IMR-90 (cell line): ENCODE measurements around the gene GALC. TPM values are rescaled to one million over a fixed set of nuclear protein-coding genes. Genes with fewer than 3 reads are reported as not detected.

Experiments used
- ATAC-seq: fragments of 200-7000 bp; cut with Tn5 transposase; 2 replicates; pipeline ENCODE4 v1.9.1; 2020; ENCODE audit warnings: low read depth, mild to moderate bottlenecking, moderate library complexity
- BruUV-seq: library from RNA; stranded (reverse); fragments of 400-500 nt; replicated peaks from 2 replicates; lab custom pipeline; 2021; lab: Mats Ljungman, UMichigan
- CTCF ChIA-PET: fragments of 300-600 bp; formaldehyde crosslinking; extraction: SDS; loops from one replicate; lab custom pipeline; 2021; ENCODE audit warnings: antibody characterized with exemption; lab: Yijun Ruan, JAX
- POLR2A ChIA-PET: fragments of 300-600 bp; sonication (Branson Sonifier 250); formaldehyde crosslinking; loops from one replicate; lab custom pipeline; 2022; ENCODE audit warnings: antibody characterized with exemption; ENCODE audit not compliant: unreplicated experiment; lab: Charles Lee
- DNase-seq: peaks from one replicate; pipeline ENCODE4 v3.0.0; 2013
- H2AFZ ChIP-seq: replicated peaks from 2 replicates; pipeline ENCODE3; 2013; ENCODE audit warnings: low read length, mild to moderate bottlenecking; ENCODE audit not compliant: poor library complexity
- H2AK5ac ChIP-seq: 2 replicates; pipeline ENCODE4 v1.6.1; 2013; ENCODE audit warnings: low read depth, low read length, inconsistent platforms
- H2AK9ac ChIP-seq: replicated peaks from 2 replicates; pipeline ENCODE3; 2013; ENCODE audit warnings: mild to moderate bottlenecking, low read depth, low read length, moderate library complexity; ENCODE audit not compliant: poor library complexity
- H2BK120ac ChIP-seq: 2 replicates; pipeline ENCODE4 v1.6.1; 2013; ENCODE audit warnings: low read depth, low read length, inconsistent platforms
- H2BK15ac ChIP-seq: 3 replicates; pipeline ENCODE4 v1.6.1; 2013; ENCODE audit warnings: low read depth, low read length, inconsistent platforms
- H2BK20ac ChIP-seq: 2 replicates; pipeline ENCODE4 v1.6.1; 2013; ENCODE audit warnings: low read depth, mild to moderate bottlenecking, inconsistent platforms, low read length, moderate library complexity
- H2BK5ac ChIP-seq: 2 replicates; pipeline ENCODE4 v1.6.1; 2013; ENCODE audit warnings: mild to moderate bottlenecking, low read depth, low read length, inconsistent platforms; ENCODE audit not compliant: poor library complexity, severe bottlenecking
- H3K14ac ChIP-seq: replicated peaks from 2 replicates; pipeline ENCODE4 v1.6.1; 2013; ENCODE audit warnings: low read depth, low read length, inconsistent platforms
- H3K18ac ChIP-seq: 2 replicates; pipeline ENCODE4 v1.6.1; 2013; ENCODE audit warnings: low read depth, low read length, control low read depth
- H3K23ac ChIP-seq: 2 replicates; pipeline ENCODE4 v1.6.1; 2013; ENCODE audit warnings: low read depth, low read length, inconsistent platforms
- H3K27ac ChIP-seq: 2 replicates; pipeline ENCODE4 v1.5.1; 2013; ENCODE audit warnings: mild to moderate bottlenecking, control low read depth, low read length; ENCODE audit not compliant: insufficient read depth
- H3K27me3 ChIP-seq: 2 replicates; pipeline ENCODE4 v1.6.1; 2013; ENCODE audit warnings: low read length; ENCODE audit not compliant: control insufficient read depth, insufficient read depth
- H3K36me3 ChIP-seq: 2 replicates; pipeline ENCODE4 v1.6.1; 2013; ENCODE audit warnings: low read length, mixed read lengths; ENCODE audit not compliant: control insufficient read depth, insufficient read depth
- H3K4ac ChIP-seq: 2 replicates; pipeline ENCODE4 v1.6.1; 2013; ENCODE audit warnings: low read depth, low read length, inconsistent platforms
- H3K4me1 ChIP-seq: 2 replicates; pipeline ENCODE4 v1.6.1; 2013; ENCODE audit warnings: low read length, mixed read lengths; ENCODE audit not compliant: control insufficient read depth, insufficient read depth
- H3K4me2 ChIP-seq: 2 replicates; pipeline ENCODE4 v1.6.1; 2013; ENCODE audit warnings: low read depth, mild to moderate bottlenecking, control low read depth, low read length, moderate library complexity
- H3K4me3 ChIP-seq: 2 replicates; pipeline ENCODE4 v1.5.1; 2013; ENCODE audit warnings: low read depth, mild to moderate bottlenecking, control low read depth, low read length, moderate library complexity; ENCODE audit not compliant: insufficient read depth
- H3K56ac ChIP-seq: 2 replicates; pipeline ENCODE4 v1.6.1; 2013; ENCODE audit warnings: low read length, inconsistent platforms; ENCODE audit not compliant: insufficient read depth; ENCODE audit errors: extremely low read depth
- H3K79me1 ChIP-seq, 2 experiments: 2 replicates each; pipeline ENCODE4 v1.6.1; 2013; ENCODE audit warnings: low read length in 2 of 2, inconsistent platforms in 1 of 2, low read depth in 1 of 2
- H3K9ac ChIP-seq: 2 replicates; pipeline ENCODE4 v1.6.1; 2013; ENCODE audit warnings: low read depth, low read length, control low read depth
- H3K9me1 ChIP-seq: 2 replicates; pipeline ENCODE4 v1.6.1; 2013; ENCODE audit warnings: low read length, inconsistent platforms; ENCODE audit not compliant: insufficient read depth
- H3K9me3 ChIP-seq: 2 replicates; pipeline ENCODE4 v1.6.1; 2013; ENCODE audit warnings: low read length; ENCODE audit not compliant: control insufficient read depth, insufficient read depth
- H4K20me1 ChIP-seq: 2 replicates; pipeline ENCODE4 v1.6.1; 2013; ENCODE audit warnings: low read length, inconsistent platforms; ENCODE audit not compliant: insufficient read depth
- H4K5ac ChIP-seq: 2 replicates; pipeline ENCODE4 v1.6.1; 2013; ENCODE audit warnings: mild to moderate bottlenecking, low read depth, low read length, control low read depth
- H4K8ac ChIP-seq, 2 experiments: 2 replicates each; pipeline ENCODE4 v1.6.1; 2013; ENCODE audit warnings: low read depth in 2 of 2, low read length in 2 of 2, control low read depth in 1 of 2, inconsistent platforms in 1 of 2
- H4K91ac ChIP-seq: 2 replicates; pipeline ENCODE4 v1.6.1; 2013; ENCODE audit warnings: low read depth, low read length, inconsistent platforms; ENCODE audit not compliant: insufficient read depth
- BHLHE40 ChIP-seq: fragments of 150-350 bp; IDR thresholded peaks from 2 replicates; pipeline ENCODE4 v1.6.1; 2016; ENCODE audit warnings: mild to moderate bottlenecking, low read depth, low read length
- ELK1 ChIP-seq: fragments of 150-350 bp; IDR thresholded peaks from 2 replicates; pipeline ENCODE4 v1.6.1; 2016; ENCODE audit warnings: low read depth, mild to moderate bottlenecking, low read length, moderate library complexity, borderline replicate concordance
- POLR2A ChIP-seq: IDR thresholded peaks from 2 replicates; pipeline ENCODE4 v1.6.1; 2012; ENCODE audit warnings: mild to moderate bottlenecking, low read depth, low read length
- RAD21 ChIP-seq: IDR thresholded peaks from 2 replicates; pipeline ENCODE4 v1.6.1; 2012; ENCODE audit warnings: low read length, improper control_type of control experiment
- WGBS, 2 experiments: methylation state at CpG; one replicate each; pipeline versions ENCODE4 v1.1.5 to v1.1.7; 2013; ENCODE audit warnings: missing lambda C conversion rate in 2 of 2; ENCODE audit not compliant: insufficient read length in 1 of 2; ENCODE audit errors: extremely low coverage in 2 of 2; 5-methylcytosine and 5-hydroxymethylcytosine counted together
- dilution Hi-C: fragments of 300-500 bp; cut with HindIII; formaldehyde crosslinking; loops from one replicate; pipeline ENCODE4 v1.14.3; 2018; ENCODE audit warnings: low sequenced_read_pairs; ENCODE audit not compliant: unreplicated experiment
- in situ Hi-C: fragments of 300-500 bp; cut with MboI; formaldehyde crosslinking; loops from 3 replicates; pipeline ENCODE4 v1.14.3; 2019; ENCODE audit warnings: low sequenced_read_pairs, inconsistent platforms, mixed read lengths
- intact Hi-C: fragments of 100-400 bp; cut with micrococcal nuclease; formaldehyde crosslinking; loops from 2 replicates; pipeline ENCODE4 v1.10.0; 2022
- polyA plus RNA-seq, 3 experiments: library from polyadenylated mRNA; depleted of rRNA; stranded (reverse); fragments of >200 nt; gene quantifications; 2 replicates each; pipeline ENCODE4 v1.2.3, GENCODE V29; 2012; ENCODE audit warnings: low replicate concordance in 1 of 3
- total RNA-seq: library from RNA; depleted of rRNA; stranded (reverse); fragments of >200 nt; gene quantifications from 2 replicates; pipeline ENCODE4 v1.2.3, GENCODE V29; 2012

Gene GALC
- total and polyA plus RNA-seq, 2 of the 4 experiments (the other 2 are of a cell fraction): 6.3 to 7.9 TPM

GRCh38 chr14:87934185-87934584 lies 58.8 kb downstream of the GALC start:
- BruUV-seq: TSS peak; percentile 86
- ATAC-seq (no peak), DNase-seq (peak; percentile 4)
- Histone ChIP-seq H3K4me1 (no peaks in the 10 kb centered on the region), H3K4ac (no peak overlapping the region), H3K27ac (no peak overlapping the region), H3K14ac (no peak overlapping the region), H3K4me2 (no peak overlapping the region), H4K20me1 (no peaks in the 10 kb centered on the region), H2AFZ (no peak overlapping the region), H3K9ac (no peak overlapping the region), H2AK9ac (no peak overlapping the region), H3K56ac (no peak overlapping the region), H4K91ac (no peak overlapping the region), H3K9me1 (no peaks in the 10 kb centered on the region; the same call in 1 of the 2 replicates), H2BK120ac (no peak overlapping the region), H4K5ac (no peak overlapping the region), H2BK20ac (no peak overlapping the region), H3K27me3 (no peaks in the 10 kb centered on the region), H3K36me3 (no peaks in the 10 kb centered on the region; the same call in 1 of the 2 replicates), H4K8ac (no peak overlapping the region), H3K4me3 (no peak overlapping the region), H2AK5ac (no peak overlapping the region), H3K18ac (no peak overlapping the region), H3K23ac (no peak overlapping the region), H2BK15ac (no peak overlapping the region), H2BK5ac (no peak overlapping the region), H3K9me3 (no peaks in the 10 kb centered on the region), H3K79me1 (no peaks in the 10 kb centered on the region)
- dilution Hi-C loops: no loop called here
- POLR2A ChIA-PET: no interaction called here
- intact Hi-C loops: no loop called here
- CTCF ChIA-PET: interaction anchor here (0.6 to 1.5 kb wide), 2 partner anchors 11 to 29 kb away, joined by 3 to 7 read pairs; no protein-coding TSS in a partner anchor
- no CpG with 5 or more reads among the region's 3 CpGs for whole genome bisulfite sequencing, 2 experiments
- TF ChIP-seq POLR2A (no peak), RAD21 (no peak), ELK1 (no peak), BHLHE40 (no peak)
- in situ Hi-C loops: no loop called here
